ENCODE data around the gene STT3A. TPM values are rescaled to one million over a fixed set of nuclear protein-coding genes. Genes with fewer than 3 reads are reported as not detected.

STT3A gene
- total and polyA plus RNA-seq, 2 donors (not counting 3 experiments of a cell fraction or from before 2014, with no cell fraction given), result 236 to 362 TPM

DNA sequence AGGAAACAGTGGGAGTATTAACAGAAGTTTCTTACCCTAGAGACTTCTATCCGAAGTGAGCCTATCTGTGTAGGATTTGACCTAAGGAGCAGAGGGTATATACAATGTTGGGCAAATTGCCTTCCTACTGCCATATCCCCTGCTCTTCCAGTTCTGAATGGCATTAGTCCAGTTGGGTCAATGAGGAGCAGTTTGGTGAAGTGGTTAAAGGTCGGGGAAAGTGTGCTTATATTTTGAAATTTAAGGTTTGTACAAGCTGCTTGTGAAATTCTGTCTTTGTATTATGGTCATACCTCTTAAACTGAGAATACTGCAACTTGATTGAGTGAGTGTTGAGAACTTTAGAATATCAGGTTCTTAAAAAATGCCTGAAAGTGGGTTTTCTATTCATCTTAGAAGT is 21.7 kb upstream of the STT3A start:
- DNase-seq (ENCODE audit: low read depth, low spot score), result no peak
- H3K79me2 ChIP-seq (ENCODE audit: control insufficient read depth, insufficient read depth, low read length), result peaks cover 24% of the 10 kb centered on the region
- H4K20me1 ChIP-seq (replicated peaks; ENCODE audit: control insufficient read depth, extremely low read depth, insufficient read depth, low read length), result no peaks in the 10 kb centered on the region
- TF ChIP-seq, protein P1, sequence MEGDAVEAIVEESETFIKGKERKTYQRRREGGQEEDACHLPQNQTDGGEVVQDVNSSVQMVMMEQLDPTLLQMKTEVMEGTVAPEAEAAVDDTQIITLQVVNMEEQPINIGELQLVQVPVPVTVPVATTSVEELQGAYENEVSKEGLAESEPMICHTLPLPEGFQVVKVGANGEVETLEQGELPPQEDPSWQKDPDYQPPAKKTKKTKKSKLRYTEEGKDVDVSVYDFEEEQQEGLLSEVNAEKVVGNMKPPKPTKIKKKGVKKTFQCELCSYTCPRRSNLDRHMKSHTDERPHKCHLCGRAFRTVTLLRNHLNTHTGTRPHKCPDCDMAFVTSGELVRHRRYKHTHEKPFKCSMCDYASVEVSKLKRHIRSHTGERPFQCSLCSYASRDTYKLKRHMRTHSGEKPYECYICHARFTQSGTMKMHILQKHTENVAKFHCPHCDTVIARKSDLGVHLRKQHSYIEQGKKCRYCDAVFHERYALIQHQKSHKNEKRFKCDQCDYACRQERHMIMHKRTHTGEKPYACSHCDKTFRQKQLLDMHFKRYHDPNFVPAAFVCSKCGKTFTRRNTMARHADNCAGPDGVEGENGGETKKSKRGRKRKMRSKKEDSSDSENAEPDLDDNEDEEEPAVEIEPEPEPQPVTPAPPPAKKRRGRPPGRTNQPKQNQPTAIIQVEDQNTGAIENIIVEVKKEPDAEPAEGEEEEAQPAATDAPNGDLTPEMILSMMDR (IDR thresholded peaks at IDR 0.05; ENCODE audit: extremely low read depth in 1 of 2, insufficient read depth in 1 of 2, low read depth in 1 of 2, low read length in 2 of 2), result no peak
- TF ChIP-seq JUN (IDR thresholded peaks at IDR 0.05; ENCODE audit: borderline replicate concordance, insufficient read depth, insufficient read length, low read depth) (no peak), FOS (IDR thresholded peaks at IDR 0.05; ENCODE audit: borderline replicate concordance, insufficient read depth, low read length) (no peak), MYC (IDR thresholded peaks at IDR 0.05; ENCODE audit: low read depth, low read length) (no peak), GATA2 (IDR thresholded peaks at IDR 0.05; ENCODE audit: insufficient read depth, insufficient read length, low read depth, low read length) (no peak), EZH2 (IDR thresholded peaks at IDR 0.05; ENCODE audit: borderline replicate concordance, low read depth, low read length, severe bottlenecking) (no peak), POLR2AphosphoS5 (IDR thresholded peaks at IDR 0.05; ENCODE audit: insufficient read depth, low read depth, low read length) (no peak), POLR2A (IDR thresholded peaks at IDR 0.05; ENCODE audit: low read depth, low read length) (no peak)
- TF ChIP-seq, protein P2, sequence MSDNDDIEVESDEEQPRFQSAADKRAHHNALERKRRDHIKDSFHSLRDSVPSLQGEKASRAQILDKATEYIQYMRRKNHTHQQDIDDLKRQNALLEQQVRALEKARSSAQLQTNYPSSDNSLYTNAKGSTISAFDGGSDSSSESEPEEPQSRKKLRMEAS (IDR thresholded peaks at IDR 0.05; ENCODE audit: insufficient read depth, insufficient read length), result no peak
- POLR2A ChIA-PET, result no interaction called here
- H2AFZ ChIP-seq (ENCODE audit: low read depth, low read length), result no peak overlapping the region
- no peak overlapping the region for H3K4me3 ChIP-seq (replicated peaks in 1 of 3; ENCODE audit: insufficient read depth in 1 of 3, low read depth in 1 of 3, low read length in 3 of 3)
- CTCF ChIA-PET, result interaction anchor here (1.2 to 2.1 kb wide), 3 partner anchors 22 to 480 kb away, joined by 3 to 6 read pairs (median 4); partner anchors contain the start of gene STT3A
- FAIRE-seq, result no peak
- H3K4me1 ChIP-seq (ENCODE audit: control insufficient read depth, extremely low read depth, insufficient read depth, low read length), result peaks cover 10% of the 10 kb centered on the region
- H3K9me3 ChIP-seq (replicated peaks; ENCODE audit: control insufficient read depth, insufficient read depth, low read length), result no peaks in the 10 kb centered on the region
- peak overlapping the region; percentile 85 for H3K4me2 ChIP-seq (ENCODE audit: insufficient read depth, low read length)
- BruUV-seq (replicated peaks), result no TSS peak
- H3K27ac ChIP-seq (ENCODE audit: insufficient read depth, low read depth, low read length), result no peak overlapping the region
- dilution Hi-C loops (cut with MboI; ENCODE audit: extremely low pct_ligation_motif_present, low sequenced_read_pairs) (no loop called here), intact Hi-C loops (cut with micrococcal nuclease) (no loop called here)
- H3K27me3 ChIP-seq (ENCODE audit: control insufficient read depth in 2 of 2, insufficient read depth in 2 of 2, low read length in 2 of 2), result no peaks in the 10 kb centered on the region
- no peaks in the 10 kb centered on the region for H3K9me1 ChIP-seq (replicated peaks; ENCODE audit: control insufficient read depth, extremely low read depth, insufficient read depth, low read length)
- H3K9ac ChIP-seq (replicated peaks; ENCODE audit: extremely low read depth, insufficient read depth, low read length), result no peak overlapping the region
- peaks cover 5 to 6% of the 10 kb centered on the region in 2 experiments for H3K36me3 ChIP-seq (ENCODE audit: control insufficient read depth in 2 of 2, extremely low read depth in 1 of 2, insufficient read depth in 2 of 2, low read length in 2 of 2)

Measured in endothelial cell of umbilical vein (primary cell).